GM18519 (cell line): ENCODE results near the gene CACNA1S.

Source experiments
- ATAC-seq: cut with Tn5 transposase; IDR thresholded peaks from one replicate; pipeline ENCODE4 v1.9.1; 2021; ENCODE audit warnings: mild to moderate bottlenecking, moderate library complexity; ENCODE audit not compliant: unreplicated experiment, low FRiP score

Gene CACNA1S

DNA sequence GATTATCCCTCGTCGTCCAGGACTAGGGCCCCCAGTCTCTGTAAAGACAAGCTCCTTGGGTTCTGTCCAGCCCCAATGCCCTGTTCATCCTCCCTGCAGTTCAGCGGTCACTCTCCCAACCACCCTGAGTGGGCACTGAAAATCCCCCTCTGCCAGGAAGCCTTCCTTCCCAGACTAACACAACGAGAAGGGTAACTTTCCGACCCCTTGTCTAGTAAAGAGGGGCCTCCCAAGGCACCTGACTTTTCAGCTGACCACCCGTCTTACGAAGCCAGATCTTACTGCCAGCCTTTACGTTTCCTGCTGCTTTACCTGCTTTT, 28.7 kb upstream of the CACNA1S start:
- ATAC-seq = no peak

DNA sequence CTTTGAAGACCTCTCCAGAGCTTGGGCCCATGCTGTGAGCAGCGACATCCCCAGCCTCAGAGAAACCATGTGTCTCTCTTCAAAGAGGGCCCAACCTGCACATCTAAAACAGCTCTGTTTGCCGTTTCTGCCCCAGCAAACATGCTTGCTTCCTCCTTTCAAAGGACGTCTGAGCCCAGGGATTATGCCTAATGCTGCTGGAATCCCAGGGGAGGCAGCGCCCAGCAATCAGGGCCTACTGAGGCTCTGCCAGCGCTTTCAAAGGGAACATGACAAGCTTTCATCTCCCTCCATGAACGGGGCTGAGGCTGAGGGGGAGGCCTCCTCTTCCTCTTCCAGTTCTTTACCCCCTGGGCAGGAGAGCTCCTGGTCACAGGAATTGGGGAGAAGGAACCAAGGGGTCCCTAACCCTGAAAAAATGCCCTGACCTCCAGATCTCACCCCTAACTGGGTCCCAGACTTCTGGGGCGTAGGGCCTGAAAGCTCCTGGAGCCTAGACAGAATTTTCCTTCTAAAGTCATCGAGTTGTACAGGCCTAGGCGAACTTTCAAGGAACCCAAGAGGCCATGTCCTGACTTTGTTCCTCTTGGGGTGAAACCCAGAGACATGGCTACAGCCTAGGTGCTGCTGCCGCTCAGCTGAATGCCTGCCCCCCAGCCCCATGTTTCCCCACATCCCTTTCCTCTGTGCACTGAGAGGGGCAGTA, 28.2 kb upstream of the CACNA1S start:
- ATAC-seq = no peak

DNA sequence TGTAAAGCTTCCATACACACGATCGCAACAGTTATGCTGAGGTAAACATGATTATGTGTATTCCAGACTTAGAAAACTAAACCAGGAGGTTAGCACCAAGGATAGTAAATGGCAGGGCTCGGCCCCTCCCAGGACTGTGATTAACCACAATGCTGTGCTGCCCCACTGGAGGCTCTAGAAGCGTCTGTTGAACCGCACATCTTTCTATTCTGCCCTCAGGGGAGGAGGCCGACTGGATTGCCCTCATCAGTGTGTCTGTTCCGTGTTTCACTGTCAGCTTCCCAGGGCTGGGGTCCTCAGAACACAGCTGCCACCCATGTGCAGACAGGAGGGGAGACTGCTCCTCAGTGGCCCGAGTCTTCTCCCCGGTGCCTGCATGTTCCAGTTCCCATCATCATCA, 27.5 kb upstream of the CACNA1S start:
- ATAC-seq = no peak

DNA sequence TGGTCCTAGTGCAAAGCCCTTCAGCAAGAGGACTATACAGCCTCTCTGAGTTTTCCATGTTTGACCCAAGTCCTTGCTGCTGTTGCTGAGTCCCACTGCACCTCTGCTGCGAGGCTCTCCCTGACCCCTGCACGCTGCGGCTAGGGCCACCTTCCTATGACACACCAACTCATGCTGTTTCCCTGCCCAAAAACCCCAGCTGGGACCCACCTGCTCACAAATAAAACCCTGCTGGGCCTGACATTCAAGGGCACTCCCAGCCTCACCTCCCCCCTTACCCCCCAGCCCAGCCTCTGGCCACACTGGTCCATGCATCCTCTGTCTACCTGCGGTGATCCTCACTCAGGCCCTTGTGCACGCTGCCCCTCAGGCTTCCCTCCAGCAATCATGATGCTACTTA, 27.1 kb upstream of the CACNA1S start:
- no peak for ATAC-seq

DNA sequence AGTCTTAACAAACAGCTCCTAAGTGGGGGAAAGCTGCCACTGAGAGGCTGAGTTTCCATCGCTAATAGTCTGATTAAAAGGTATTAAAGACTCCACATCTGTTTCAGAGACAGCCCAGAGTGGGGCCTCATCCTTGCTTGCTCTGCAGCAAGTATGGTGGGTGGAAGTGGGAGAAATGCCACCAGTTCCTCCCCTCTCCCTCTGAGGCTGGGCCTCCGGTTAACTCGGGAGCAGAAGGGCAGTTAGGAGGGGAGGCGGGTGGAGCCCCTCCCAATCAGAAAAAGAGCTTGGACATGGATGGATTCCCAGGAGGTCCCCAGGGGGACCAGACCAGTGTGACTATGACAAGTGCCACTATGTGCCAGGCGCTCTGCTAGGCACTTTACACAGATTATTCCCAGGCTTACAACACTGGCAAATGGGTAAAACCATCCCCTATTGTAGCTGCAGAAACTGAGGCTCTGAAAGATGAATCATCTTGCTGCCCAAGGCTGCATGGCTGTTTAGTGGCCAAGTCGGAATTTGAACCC, 26.1 kb upstream of the CACNA1S start:
- no peak for ATAC-seq

DNA sequence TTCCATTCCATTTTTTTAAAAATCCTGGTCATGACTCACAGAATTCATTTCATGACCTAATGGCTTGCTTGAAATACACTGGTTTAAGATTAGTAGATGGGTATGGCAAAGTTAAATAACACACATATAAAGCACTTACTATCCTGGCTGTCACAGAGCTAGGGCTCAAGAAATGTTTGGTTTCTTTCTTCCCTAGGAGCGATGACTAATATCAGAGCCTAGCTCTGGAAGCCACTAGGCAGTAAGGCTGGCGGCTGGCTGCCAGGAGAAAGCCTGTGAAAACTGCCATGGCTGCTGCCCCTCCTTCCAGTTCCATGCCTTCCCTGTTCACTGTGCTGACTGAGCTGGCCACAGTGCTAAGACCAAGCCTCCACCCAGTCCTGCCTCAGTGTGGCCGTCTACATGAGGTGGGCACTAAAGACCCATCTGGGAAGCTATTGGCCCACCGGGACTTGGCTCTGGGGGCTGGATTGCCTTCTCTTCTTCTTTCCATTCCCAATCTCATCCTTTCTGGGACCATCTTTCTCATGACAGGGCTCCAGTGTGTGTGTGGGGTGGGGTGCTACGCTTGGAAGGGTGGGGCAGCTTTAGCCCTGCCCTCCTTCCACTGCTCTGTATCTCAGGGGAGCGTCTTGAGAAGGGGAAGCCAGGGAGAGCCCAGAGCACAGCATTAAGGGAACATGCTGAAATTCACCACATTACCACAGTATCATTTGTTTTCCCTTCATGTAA, 25.5 kb upstream of the CACNA1S start:
- ATAC-seq = no peak

DNA sequence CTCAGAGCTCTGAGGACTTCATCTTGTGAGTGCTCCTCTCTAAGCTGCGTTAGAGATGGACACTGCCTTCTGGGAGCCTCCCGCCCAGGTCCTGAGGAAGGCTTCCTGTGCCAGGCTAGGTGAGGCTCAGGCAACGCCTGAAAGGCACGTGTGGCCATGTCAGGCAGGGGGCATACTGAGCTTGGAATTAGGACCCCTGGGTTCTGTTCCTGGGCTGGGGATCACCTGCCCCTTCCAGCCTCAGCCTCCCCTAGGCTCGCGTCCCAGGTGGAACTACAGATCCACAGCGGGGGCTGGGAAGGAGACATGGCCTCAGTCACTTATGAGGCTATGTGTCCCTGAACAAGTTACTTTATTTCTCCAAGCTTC, 24.8 kb upstream of the CACNA1S start:
- ATAC-seq = no peak

DNA sequence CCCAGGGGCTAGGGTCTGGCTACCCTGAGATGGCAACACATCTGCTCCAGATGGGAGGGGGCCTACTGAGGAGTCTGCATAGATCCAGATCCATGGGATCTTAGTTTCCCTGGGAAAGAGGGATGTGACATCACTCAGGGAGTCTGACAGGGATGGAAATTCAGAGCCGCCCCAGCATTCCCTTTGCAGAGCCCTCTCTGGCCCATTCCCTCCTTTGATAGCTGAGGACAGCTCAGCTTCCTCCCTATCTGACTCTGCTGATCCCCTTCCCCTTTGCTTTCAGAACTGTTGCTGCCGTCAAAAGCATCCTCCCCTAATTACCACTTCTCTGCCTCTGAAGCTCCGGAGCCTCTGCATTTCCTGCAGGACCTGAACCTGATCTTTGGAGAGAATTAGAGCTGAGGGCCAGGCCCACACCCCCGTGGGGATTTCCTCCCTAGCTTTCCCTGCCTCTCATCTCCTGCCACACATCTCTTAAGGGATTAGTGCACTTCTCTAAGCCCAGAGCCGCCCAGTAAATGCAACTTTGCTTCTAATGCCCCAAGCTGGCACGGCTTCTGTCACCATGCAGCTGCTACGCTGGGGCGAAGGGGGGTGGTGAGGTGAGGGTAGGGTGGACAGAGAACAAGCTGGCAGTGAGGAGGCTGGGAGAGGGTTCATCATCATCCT, 24.3 kb upstream of the CACNA1S start:
- no peak for ATAC-seq

DNA sequence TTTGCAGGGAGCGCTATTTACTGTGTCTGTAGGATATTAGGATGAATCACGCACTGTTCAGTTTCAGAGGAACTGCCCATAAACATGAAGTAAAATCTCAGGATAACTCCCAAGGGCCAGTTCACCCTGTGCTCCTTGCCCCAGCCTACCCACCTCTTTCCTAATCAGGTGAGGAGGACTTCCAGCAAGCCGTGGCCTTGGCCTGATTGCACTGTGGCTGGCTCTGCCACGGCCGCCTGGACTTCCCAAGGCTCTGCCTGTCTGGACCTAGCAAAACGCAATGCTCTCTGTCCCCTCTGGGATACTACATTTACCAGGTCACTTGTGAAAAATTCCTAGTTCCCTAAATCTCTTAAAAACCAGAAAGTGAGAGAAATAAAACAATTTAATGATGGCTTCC, 22.2 kb upstream of the CACNA1S start:
- no peak for ATAC-seq

DNA sequence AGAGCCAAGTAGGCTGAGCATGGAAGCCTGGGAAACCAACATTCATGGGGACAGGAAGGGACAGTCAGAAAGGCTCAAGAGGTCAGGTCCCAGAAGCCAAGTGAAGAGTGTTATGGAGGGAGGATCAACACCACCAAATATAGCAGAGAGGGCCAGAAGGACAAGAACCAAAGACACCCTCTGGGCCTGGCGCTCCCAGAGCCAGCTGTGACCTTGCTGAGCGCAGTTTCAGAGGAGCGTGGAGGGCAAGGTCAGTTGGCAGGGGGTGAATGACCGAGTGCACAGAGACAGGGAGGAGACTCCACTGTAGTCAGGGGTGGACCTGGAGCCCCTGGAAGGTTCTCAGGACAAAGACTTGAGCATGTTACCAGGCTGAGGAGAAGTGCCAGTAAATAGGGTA, 19.2 kb upstream of the CACNA1S start:
- ATAC-seq = no peak

DNA sequence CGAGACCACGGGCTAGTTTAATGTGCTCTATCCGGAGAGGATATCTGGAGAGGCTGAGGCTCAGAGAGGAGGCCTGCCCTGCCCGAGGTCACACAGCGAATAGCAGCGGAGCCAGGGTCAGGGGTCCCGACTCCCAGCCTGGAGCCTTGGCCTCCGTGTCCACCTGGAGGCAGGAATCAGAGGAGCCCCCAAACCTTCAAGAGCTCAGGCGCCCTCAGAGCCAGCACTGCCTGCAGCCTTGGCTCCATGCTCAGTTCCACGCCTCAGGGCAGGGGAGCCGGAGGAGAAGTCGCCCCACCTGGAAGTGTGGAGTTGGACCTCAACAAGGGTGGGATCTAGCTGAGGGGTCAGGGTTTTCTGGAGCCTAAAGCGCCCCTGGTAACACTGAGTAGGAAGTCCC, 16.7 kb upstream of the CACNA1S start:
- no peak for ATAC-seq

DNA sequence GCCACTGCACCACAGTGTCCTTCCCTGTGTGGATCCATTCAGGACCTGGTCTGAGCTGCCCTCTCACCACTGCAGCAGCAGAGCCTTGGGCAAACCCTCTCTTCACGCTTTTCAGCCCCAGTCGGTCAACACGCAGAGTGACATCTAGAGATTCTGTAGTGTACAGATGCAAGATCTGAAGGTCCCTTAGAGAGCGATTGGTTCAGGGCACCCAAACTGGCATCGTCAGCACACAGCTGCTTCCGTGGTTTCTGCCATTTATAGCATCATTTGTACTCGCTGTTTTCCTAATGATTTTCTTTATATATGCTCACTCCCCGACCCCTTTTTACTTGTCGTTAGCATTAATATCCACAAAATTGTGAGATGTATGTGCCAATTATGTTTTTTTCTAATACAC, 16.2 kb upstream of the CACNA1S start:
- no peak for ATAC-seq

DNA sequence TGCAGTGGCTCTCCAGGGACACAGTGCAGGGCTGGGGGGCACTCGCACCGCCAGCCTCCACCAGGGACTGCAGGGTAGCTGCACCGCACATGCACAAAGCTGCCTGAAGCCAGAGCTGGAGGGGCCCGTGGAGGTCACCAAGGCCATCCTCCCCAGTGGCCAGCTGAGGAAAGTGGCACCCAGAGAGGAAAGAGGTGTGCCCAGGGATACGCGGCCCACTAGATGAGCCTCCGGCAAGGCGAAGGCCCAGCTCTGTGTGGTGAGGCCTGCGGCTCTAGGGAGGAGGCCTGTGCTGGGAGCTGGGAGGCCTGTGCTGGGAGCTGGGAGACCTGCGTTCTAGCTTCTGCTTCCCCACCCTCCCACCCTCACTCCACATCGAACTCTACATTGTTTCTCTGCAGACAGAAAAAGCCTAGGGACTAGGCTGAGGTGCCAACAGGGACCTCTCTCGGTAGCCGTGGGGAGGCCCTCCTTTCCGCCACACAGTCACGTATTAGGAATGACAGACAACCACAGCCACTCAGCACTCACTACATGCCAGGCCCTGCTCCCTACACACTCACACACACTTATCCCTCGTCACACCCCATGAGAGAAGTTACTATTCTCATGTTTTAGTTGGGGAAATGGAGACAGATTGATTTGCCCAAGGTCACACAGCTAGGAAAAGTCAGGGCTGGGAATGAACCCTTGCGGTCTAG, 15.7 kb upstream of the CACNA1S start:
- no peak for ATAC-seq

DNA sequence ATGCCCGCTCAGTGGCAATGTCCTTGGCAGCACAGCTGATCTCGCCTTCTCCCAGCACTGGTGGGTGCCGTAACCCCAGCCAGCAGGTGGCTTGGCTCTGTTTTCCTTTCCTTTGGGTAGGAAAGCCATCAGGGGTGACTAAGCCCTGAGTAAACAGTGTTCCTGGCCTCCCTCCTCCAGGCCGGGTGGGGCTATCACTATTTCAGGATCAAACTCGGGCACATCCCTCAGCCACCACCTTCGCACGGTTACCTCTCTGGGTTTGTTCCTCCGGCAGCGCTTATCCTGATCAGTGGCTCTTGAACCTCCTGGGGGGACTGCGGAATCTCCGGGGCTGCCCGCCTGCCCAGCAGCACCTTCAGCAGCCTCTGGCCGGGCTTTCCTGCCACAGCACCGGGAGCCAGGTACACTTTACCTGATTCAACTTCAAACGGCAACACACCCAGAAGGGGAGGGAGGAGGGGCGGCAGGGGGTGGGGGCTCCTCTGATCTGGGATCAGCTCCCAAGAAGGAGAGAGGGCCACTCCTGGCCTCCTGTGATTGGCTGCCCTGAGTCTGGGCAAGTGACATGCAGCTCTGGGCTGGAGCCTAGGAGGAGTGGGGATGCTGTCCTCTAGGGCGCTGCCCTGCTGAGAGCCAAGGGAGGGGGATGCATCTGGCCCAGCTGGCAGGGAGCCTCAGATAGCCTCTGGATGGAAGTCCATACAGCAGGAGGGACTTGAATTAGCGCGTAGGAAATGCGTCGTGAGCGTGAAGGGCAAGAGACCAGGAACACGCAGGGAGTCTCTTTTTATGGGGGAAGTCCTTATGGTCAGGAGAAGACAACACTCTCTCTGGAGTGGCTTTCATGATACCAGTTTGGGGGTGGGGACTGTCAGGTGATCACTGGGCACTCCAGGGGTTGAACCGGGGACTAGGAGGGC, 14.9 kb upstream of the CACNA1S start, which contains the start of gene ASCL5:
TSS of gene ASCL5 (minus strand) at position 353 of the 923 bp plus-strand sequence. CDS start 11,812 bp downstream, outside the sequence.
- no peak for ATAC-seq

DNA sequence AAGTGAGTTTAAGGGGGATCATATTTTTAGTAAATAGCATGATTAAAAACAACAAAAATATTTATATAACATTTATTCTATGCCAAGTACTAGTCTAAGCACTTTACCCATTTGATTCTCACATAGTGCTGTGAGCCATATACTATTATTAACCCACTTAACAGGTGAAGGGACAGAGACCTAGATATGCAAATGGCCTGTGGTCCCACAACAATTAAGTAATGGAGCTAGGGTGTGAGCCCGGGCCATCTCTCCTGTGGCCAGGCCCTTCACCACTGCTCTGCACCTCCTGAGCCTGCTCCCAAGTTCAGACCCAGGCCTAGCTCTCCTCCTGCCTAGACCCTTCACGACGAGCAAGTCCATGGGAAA, 14.2 kb upstream of the CACNA1S start:
- ATAC-seq = no peak

DNA sequence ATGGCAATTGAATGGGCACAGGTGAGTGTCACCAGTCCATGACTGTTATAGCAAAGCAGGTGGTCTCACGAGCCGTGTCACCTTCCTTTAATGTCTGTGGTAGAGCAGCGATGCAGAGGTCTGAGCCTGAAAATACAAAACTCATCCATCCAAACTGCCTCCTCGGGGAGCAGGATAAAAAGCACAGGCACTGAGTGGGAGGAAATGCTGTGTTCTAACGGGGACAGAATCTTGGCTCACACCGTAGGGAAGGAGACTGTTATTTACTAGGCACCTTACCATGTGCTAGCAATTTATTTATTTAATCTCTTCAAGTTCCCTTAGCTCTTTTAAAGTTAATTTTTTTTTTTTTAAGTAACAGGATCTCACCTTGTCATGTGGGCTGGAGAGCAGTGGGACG, 13.6 kb upstream of the CACNA1S start:
- no peak for ATAC-seq

DNA sequence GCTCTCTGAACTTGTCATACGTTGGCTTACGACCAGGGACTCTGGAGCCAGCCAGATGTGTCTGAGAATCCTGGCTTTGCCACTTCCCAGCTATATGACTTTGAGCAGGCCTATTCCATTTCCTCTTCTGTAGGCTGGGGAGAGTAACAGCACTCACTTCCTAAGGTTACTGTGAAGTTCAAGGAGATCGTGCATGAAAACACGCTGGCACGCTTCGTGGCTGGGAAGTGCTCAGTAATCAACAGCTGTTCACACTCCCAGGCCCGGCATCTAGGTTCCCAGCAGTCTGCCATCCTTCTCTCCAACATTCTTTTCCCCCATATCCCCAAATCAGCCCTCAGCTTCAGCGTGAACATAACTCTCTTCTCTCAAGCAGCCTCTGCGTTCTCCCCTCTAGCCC, 12.8 kb upstream of the CACNA1S start:
- no peak for ATAC-seq

DNA sequence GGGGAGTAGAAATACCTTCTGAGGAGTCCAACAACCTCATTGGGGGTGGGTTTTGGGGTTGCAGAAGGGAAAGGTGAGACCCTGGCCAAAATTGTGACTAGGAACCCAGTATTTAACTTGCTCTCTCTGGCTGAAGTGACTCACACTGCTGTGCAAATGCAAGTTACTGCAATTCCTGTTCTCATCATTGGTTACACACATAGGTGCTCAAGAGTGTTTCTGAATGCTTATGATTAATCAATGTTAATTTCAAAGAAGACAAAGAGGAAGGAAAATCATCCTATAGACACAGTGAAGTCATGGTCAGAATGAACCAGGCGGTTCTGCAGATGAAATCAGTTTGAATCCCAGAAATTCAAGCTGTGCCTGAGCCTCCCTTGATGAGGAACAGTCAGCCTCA, 11.6 kb upstream of the CACNA1S start:
- ATAC-seq = no peak

DNA sequence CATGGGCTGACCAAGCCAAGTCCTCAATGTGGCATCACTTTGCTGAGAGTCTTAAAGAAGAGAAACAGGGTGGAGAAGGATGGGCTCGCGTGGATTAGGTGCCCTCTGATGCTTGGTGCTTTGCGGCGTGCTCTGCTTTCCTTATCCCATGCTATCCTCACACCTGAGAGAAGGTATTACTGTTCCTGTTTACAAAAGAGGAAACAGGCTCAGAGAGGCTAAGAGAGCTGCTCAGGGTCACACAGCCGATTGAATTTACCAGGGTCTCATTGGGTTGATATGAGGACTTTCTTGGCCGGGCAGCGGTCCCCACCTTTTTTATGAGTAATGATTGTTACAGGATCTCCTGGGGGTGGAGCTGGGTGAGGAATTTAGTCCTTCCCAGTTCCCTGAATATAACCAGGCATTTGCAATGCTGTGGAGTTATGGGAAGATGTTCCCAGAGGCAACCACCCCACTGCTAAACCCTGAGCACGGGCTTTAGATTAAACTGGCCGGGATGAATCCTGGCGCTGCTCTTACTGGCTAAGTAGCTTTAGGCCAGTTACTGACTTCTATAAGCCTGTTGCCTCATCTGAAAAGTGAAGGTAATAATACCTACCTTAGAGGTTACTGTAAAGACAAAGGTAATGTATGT, 10.2 kb upstream of the CACNA1S start:
- ATAC-seq = no peak
